C4-2B (cell line): ENCODE measurements around the gene GALNT2.

Experiments
- H3K27ac ChIP-seq: fragments of 450-650 bp; 2 replicates; pipeline ENCODE4 v1.5.1; 2017
- ZFX ChIP-seq: fragments of 450-650 bp; IDR thresholded peaks from 2 replicates; pipeline ENCODE4 v1.6.1; 2017
- TF ChIP-seq, protein P1 (sequence below): fragments of 450-650 bp; conservative IDR thresholded peaks from 2 replicates; pipeline ENCODE4 v1.5.1; 2017; ENCODE audit warnings: mild to moderate bottlenecking

The GALNT2 gene

DNA sequence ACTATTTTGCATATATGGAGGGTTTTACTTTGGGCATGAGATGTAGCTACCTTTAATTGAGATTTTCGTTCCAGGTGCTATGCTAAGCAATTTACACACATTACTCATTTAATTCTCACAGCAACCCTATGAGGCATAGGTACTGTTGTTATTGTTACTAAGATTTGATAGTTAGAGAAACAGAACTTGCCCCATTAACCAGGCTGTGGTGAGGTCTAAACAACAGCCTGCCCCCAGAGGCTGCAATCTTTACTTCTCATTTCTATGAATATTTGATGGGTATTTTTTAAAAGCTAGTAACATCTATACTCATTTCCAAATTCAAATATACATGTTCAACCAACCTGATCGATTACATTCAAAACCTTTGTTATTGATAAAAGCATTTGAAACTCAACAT is 155.6 kb downstream of the GALNT2 start:
- no peak for TF ChIP-seq ZFX
- TF ChIP-seq, protein P1, sequence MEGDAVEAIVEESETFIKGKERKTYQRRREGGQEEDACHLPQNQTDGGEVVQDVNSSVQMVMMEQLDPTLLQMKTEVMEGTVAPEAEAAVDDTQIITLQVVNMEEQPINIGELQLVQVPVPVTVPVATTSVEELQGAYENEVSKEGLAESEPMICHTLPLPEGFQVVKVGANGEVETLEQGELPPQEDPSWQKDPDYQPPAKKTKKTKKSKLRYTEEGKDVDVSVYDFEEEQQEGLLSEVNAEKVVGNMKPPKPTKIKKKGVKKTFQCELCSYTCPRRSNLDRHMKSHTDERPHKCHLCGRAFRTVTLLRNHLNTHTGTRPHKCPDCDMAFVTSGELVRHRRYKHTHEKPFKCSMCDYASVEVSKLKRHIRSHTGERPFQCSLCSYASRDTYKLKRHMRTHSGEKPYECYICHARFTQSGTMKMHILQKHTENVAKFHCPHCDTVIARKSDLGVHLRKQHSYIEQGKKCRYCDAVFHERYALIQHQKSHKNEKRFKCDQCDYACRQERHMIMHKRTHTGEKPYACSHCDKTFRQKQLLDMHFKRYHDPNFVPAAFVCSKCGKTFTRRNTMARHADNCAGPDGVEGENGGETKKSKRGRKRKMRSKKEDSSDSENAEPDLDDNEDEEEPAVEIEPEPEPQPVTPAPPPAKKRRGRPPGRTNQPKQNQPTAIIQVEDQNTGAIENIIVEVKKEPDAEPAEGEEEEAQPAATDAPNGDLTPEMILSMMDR: peak; percentile 22; the same call in 1 of the 2 replicates
- no peak overlapping the region for H3K27ac ChIP-seq

DNA sequence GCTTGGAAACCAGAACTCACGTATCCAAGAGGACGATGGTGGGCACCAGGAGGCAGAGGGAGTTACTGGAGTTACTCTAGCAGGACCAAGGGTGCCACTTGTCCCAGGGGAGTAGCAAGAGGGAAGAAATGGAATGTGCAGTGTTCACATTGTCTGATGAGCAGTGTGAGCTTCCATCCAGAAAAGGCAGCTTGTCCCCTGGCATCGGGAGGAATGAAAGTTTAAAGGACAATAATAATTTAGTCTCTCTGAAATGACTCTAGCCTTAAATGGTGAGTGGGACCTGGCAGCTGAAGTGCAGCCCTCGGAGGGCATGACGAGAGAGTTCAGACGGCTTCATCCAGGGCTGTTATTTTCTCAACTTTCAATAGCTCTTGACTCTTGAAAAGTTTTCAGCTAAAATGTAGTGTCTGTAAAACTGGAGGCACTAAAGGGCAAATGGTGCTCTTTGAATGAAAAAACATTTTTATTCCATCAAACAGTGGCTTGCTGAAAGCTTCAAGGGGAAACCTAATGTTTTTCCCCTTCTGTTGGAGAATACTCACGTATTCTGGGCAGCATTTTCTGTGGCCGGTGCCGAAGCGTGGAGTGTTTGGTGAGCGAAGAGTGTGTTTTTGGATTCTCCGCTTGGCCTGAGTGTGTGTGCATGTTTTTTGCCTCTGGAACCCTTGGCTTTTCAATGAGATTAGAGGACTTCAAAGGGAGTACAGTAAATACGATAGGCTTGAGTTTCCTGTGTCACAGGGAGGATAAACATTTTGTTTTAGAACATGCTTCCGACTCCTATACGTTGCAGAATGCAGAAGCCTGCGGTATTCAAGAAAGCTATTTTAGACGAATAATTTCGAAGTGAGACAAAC is 157.3 kb downstream of the GALNT2 start:
- no peak for TF ChIP-seq ZFX
- TF ChIP-seq, protein P1: no peak
- H3K27ac ChIP-seq: no peak overlapping the region

DNA sequence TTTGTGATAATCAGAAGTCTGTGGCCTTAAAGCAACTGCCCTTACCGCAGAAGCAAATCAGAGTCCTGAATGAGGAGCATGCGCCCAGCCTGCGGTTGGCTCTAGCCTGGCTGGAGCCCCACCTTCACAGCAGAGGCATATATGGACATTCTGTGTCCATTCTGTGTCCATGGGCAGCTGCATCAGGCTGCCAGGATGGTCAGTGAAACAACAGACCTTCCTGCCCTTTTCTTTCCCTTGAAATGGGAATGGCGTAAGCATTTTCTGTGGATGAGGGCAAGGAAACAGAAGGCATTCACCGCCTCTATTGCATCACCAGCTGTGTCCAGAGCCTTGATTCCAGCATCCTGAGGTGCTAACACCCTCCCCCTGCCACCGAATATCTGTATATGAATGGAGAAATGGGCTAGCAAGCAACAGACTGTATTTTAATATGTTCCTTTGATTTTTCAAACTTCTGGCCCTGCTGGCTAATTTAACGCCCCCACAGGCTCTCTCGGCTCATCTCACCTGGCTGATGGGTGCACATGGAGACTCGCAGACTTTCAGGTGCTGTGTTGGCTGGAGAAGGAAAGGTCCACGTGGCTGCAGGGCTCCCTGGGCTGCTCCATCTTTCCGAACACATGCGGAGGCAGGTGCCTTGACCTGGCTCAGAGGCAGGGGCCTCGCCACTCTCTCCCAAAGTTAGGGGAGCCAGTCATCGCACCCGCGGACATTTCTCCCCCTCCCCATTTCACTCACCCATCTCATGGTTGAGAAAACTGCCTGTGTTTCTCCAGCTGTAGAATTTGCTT is 159.2 kb downstream of the GALNT2 start:
- TF ChIP-seq ZFX: no peak
- TF ChIP-seq, protein P1: no peak
- H3K27ac ChIP-seq: no peak overlapping the region

DNA sequence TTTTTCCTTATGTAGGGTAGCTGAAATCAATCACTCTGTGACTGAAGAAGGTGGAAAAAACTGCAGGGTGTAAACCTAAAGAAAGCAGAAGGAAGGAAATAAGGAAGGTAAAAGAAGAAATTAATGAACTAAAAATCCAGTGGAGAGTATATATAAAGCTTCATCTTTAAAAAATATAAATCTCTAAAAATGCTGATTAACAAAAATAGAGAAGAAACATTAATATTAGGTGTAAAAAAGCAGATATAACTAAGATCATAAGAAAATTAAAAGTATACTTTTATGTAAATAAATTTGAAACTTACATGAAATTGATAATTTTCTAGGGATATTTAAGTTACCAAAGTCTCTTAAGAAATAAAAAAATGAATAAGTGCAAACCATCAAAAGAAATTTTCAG is 159.8 kb downstream of the GALNT2 start:
- no peak for TF ChIP-seq ZFX
- TF ChIP-seq, protein P1: no peak
- H3K27ac ChIP-seq: no peak overlapping the region

DNA sequence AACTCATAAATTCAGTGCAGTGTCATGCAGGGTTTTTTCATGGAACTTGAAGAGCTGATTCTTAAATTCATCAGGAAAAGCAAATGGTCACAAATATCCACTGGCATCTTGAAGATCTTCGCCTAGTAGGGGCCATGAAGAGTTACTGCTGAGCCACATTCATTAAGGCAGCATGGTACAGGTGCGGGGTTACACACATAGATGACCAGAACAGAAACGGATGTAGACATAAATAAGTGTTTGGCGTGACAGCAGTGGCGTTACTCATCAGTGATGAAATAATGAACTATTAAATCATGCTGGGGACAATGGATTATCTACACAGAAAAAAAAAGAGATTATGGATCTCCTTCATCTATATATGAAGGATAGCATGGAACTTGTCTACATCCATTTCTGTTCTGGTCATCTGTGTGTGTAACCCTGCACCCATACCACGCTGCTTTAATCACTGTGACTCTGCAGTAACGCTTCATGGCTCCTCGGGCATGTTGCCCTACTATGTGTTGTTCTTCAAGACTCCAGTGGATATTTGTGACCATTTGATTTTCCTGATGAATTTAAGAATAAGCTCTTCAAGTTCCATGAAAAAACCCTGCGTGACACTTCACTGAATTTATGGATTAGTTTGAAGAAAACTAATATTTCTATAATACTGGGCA is 161.3 kb downstream of the GALNT2 start:
- TF ChIP-seq, protein P1: no peak
- TF ChIP-seq ZFX: no peak
- H3K27ac ChIP-seq: no peak overlapping the region

DNA sequence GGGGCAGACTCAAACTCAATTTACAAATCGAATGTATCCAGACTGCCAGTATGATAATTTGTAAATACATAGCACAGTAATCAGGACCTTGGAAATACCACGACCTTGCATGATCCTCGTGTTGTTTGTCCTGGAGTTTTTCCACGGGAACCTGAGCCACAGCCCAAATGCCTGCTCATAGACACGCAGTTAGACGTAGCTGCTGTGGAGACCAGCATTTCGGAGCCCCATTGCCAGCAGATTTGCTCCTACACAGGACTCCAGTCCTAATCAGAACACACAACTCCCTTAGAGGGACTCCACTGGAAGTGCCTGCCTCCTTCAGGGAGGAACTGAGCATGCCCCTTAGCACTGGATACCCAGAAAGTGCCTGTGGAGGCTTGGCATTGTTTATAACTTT is 163.2 kb downstream of the GALNT2 start:
- TF ChIP-seq ZFX: no peak
- TF ChIP-seq, protein P1: no peak
- no peak overlapping the region for H3K27ac ChIP-seq
